ENCODE data around the gene AUH. TPM values are rescaled to one million over a fixed set of nuclear protein-coding genes. Genes with fewer than 3 reads are reported as not detected.
A peak's percentile ranks its signal among the peaks of the same experiment; 100 is the strongest.

AUH gene
- total and polyA plus RNA-seq, 2 donors (not counting 1 experiment from before 2014, with no cell fraction given): 5.2 to 29.1 TPM

DNA sequence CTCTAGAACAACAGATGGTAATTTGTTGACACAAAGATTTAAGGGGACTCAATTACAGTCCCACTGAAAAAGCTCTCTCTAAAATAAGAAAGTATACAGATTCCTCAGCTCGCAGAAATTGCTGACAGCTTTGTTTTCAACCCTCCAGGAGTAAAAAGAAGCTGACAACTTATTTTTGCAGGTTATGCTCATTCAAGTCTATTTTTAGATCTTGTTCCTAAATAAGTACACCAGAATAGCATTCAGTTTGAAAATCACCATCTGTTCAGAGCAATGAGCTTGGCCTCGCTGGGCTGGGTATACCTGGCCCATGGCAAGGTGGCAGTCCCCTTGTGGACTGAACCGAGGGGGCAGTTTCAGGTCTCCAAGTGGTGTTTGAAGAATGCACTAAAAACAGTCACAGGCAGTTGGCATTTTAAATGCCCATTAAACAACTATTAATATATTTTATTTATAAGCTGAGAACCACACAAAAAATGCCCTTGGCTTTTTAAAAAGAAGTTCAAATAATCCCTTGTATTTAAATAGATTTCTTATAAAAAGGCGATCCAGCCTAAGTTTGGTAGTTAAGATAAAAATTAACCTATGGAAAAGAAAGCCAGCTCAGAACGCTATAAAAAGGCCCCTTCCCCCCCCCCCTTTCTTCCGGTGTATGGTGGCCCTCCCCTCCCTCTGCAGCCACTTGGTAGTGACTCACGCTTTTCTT, 169.2 kb downstream of the AUH start:
- intact Hi-C loops (cut with micrococcal nuclease): loop anchor here (1.0 to 5.0 kb wide), 4 partner anchors 16 to 230 kb away; partner anchors contain the start of genes AUH and NFIL3
- POLR2A ChIA-PET: interaction anchor here (0.6 to 1.2 kb wide), 3 partner anchors 16 to 42 kb away, joined by 3 to 4 read pairs (median 3); no protein-coding TSS in a partner anchor
- Histone ChIP-seq H3K36me3 (replicated peaks in 1 of 2; ENCODE audit: control extremely low read depth in 1 of 2, control insufficient read depth in 1 of 2, extremely low read depth in 1 of 2, insufficient read depth in 2 of 2, low read length in 1 of 2) (no peaks in the 10 kb centered on the region), H3K4me2 (replicated peaks; ENCODE audit: low read depth, low read length, poor library complexity, severe bottlenecking) (peak overlapping the region; percentile 81), H3K79me2 (ENCODE audit: control insufficient read depth, insufficient read depth, low read length) (no peaks in the 10 kb centered on the region), H3K27me3 (replicated peaks in 1 of 4; ENCODE audit: control extremely low read depth in 1 of 4, control insufficient read depth in 3 of 4, insufficient read depth in 4 of 4, low read length in 3 of 4) (no peaks in the 10 kb centered on the region), H3K4me3 (ENCODE audit: control extremely low read depth in 1 of 5, extremely low read depth in 1 of 5, insufficient read depth in 1 of 5, low read depth in 2 of 5, low read length in 4 of 5) (peak overlapping the region in 4 of 5 experiments; percentile 55 to 68 (median 62)), H3K9ac (ENCODE audit: low read length) (peak overlapping the region; percentile 67), H3K27ac (ENCODE audit: low read length in 2 of 2) (peak overlapping the region in 1 of 2 donors; percentile 77), H2AFZ (ENCODE audit: insufficient read depth, low read depth, low read length, poor library complexity, severe bottlenecking) (peak overlapping the region; percentile 88), H4K20me1 (ENCODE audit: control insufficient read depth, insufficient read depth, low read length, poor library complexity, severe bottlenecking) (no peaks in the 10 kb centered on the region), H3K4me1 (ENCODE audit: control insufficient read depth in 2 of 2, insufficient read depth in 2 of 2, low read length in 2 of 2) (peaks cover 27 to 46% of the 10 kb centered on the region in 2 donors), H3K9me3 (ENCODE audit: control extremely low read depth in 1 of 3, control insufficient read depth in 2 of 3, insufficient read depth in 1 of 3, low read length in 2 of 3) (peaks cover 0 to 12% (median 2%) of the 10 kb centered on the region in 3 donors)
- CTCF ChIA-PET: interaction anchor here (0.9 to 1.2 kb wide), 3 partner anchors 15 to 103 kb away, joined by 3 to 5 read pairs (median 3); no protein-coding TSS in a partner anchor
- peaks cover 28% of the 10 kb centered on the region for H3K4me1 Mint-ChIP-seq
- H3K27ac Mint-ChIP-seq: peak overlapping the region; percentile 27
- WGBS (ENCODE audit: insufficient coverage): no CpG with 5 or more reads among the region's 7 CpGs
- no peaks in the 10 kb centered on the region for H3K27me3 Mint-ChIP-seq
- H3K9me3 Mint-ChIP-seq (ENCODE audit: insufficient read depth): no peaks in the 10 kb centered on the region
- TF ChIP-seq EZH2 (IDR thresholded peaks at IDR 0.05; ENCODE audit: borderline replicate concordance, insufficient read depth, low read depth, low read length, poor library complexity, severe bottlenecking): no peak
- TF ChIP-seq, protein P1, sequence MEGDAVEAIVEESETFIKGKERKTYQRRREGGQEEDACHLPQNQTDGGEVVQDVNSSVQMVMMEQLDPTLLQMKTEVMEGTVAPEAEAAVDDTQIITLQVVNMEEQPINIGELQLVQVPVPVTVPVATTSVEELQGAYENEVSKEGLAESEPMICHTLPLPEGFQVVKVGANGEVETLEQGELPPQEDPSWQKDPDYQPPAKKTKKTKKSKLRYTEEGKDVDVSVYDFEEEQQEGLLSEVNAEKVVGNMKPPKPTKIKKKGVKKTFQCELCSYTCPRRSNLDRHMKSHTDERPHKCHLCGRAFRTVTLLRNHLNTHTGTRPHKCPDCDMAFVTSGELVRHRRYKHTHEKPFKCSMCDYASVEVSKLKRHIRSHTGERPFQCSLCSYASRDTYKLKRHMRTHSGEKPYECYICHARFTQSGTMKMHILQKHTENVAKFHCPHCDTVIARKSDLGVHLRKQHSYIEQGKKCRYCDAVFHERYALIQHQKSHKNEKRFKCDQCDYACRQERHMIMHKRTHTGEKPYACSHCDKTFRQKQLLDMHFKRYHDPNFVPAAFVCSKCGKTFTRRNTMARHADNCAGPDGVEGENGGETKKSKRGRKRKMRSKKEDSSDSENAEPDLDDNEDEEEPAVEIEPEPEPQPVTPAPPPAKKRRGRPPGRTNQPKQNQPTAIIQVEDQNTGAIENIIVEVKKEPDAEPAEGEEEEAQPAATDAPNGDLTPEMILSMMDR (IDR thresholded peaks at IDR 0.05): no peak
- no peak for DNase-seq
- peak overlapping the region; percentile 92 for H3K4me3 Mint-ChIP-seq
- no peak for ATAC-seq (ENCODE audit: low read depth)

All from B cell (primary cell).